Activated T-cell treated with anti-CD3 and anti-CD28 coated beads, Interleukin-2, amount 50 U/mL, for 4 hours (primary cell): ENCODE data around the gene DRAXIN. TPM values are rescaled to one million over a fixed set of nuclear protein-coding genes. Genes with fewer than 3 reads are reported as not detected.
"Not testable (repeated sequence)": the region's sequence is repeated elsewhere in the genome, so short reads cannot be mapped to it uniquely, and the experiment has no call there.

Source experiments
- ATAC-seq, 2 donors: fragments of 200-7000 bp; cut with Tn5 transposase; one replicate each; pipeline ENCODE4 v1.10.0; 2021
- DNase-seq: peaks from one replicate; pipeline ENCODE4 v3.0.0-alpha.2; 2020
- H3K27me3 Mint-ChIP-seq: one replicate; pipeline ENCODE4 v1.8.0; 2021; ENCODE audit warnings: low read depth, mixed read lengths
- H3K36me3 Mint-ChIP-seq: one replicate; pipeline ENCODE4 v1.8.0; 2022; ENCODE audit warnings: mixed read lengths; ENCODE audit not compliant: insufficient read depth
- H3K4me1 Mint-ChIP-seq: one replicate; pipeline ENCODE4 v1.8.0; 2021; ENCODE audit warnings: low read depth, mixed read lengths
- H3K4me3 Mint-ChIP-seq: one replicate; pipeline ENCODE4 v1.8.0; 2021; ENCODE audit warnings: mild to moderate bottlenecking, moderate library complexity, mixed read lengths
- H3K9me3 Mint-ChIP-seq: one replicate; pipeline ENCODE4 v1.8.0; 2021; ENCODE audit warnings: mixed read lengths
- total RNA-seq, 3 donors: library from RNA; stranded (reverse); gene quantifications; one replicate each; pipeline ENCODE4 v1.2.1, GENCODE V29; 2021

The DRAXIN gene, protein sequence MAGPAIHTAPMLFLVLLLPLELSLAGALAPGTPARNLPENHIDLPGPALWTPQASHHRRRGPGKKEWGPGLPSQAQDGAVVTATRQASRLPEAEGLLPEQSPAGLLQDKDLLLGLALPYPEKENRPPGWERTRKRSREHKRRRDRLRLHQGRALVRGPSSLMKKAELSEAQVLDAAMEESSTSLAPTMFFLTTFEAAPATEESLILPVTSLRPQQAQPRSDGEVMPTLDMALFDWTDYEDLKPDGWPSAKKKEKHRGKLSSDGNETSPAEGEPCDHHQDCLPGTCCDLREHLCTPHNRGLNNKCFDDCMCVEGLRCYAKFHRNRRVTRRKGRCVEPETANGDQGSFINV
- total RNA-seq: under 1 TPM; 0.03 to 0.08 (median 0.05) TPM

DNA sequence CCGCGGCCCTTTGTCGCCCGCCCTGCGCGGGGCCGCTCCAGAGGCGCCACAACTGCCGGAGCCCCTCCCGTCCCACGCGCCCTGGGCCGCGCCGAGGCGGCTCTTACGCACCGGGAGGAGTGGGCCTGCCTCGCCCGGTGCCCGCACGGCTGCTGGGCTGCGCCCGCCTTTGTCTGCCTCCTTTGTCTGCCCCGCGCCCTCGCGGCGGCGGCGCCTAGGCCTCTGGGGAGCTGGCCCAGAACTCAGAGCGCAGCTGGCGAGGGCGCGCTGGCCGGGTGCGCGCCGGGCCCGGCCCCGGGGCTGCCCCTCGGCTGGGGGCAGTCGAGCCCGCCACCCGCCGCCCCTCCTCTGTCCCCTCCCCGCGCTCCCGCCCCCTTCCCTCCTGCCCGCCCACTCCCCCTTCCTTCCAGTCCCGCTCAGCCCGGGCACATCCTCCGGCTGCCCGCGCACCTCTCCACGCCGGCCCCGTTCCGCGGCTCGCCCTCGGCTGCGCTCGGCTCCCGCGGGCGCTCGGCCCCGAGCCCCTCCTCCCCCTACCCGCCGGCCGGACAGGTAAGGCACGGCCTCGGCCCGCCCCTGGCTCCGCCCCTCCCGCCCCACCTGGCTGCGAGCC, at the start of gene DRAXIN:
Gene DRAXIN, plus strand, starts transcription at position 409 of the 613 bp plus-strand sequence. CDS start 14,549 bp downstream, outside the sequence.
- H3K9me3 Mint-ChIP-seq: no peaks in the 10 kb centered on the region
- DNase-seq: no peak
- peaks cover 25% of the 10 kb centered on the region for H3K4me1 Mint-ChIP-seq
- peak; percentile 47 to 51 for ATAC-seq
- peak within 1 kb of the TSS; percentile 63 for H3K4me3 Mint-ChIP-seq
- peaks cover 53% of the 10 kb centered on the region for H3K27me3 Mint-ChIP-seq
- no peaks in the 10 kb centered on the region for H3K36me3 Mint-ChIP-seq

DNA sequence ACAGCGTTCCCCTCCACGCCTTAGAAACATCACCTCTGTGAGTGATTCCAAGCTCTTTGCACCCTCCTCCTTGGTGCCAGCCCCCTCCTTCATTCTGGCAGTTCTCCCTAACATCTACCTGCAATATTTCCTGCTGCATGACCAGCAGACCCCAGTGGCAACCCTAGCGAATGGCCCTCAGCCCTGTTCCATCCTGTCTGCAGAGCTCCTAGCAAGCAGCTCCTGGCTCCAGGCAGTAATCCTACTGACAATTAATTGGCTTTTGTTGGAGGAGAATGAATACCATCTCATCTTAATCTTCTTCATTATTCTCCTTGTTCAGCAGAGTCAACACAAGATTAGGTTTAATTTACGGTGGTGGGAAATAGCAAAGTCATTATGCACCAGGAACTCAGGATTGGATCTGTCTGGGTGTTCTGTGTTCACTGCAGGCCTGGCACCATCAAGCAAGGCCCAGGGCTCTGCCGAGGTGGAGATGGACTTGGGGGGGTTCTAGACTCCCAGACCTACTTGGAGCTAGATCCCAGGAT, 49.7 kb upstream of the DRAXIN start:
- DNase-seq: no peak
- no peaks in the 10 kb centered on the region for H3K4me1 Mint-ChIP-seq
- H3K4me3 Mint-ChIP-seq: no peak overlapping the region
- no peaks in the 10 kb centered on the region for H3K9me3 Mint-ChIP-seq
- H3K27me3 Mint-ChIP-seq: peaks cover 2% of the 10 kb centered on the region
- no peaks in the 10 kb centered on the region for H3K36me3 Mint-ChIP-seq
- no peak for ATAC-seq

DNA sequence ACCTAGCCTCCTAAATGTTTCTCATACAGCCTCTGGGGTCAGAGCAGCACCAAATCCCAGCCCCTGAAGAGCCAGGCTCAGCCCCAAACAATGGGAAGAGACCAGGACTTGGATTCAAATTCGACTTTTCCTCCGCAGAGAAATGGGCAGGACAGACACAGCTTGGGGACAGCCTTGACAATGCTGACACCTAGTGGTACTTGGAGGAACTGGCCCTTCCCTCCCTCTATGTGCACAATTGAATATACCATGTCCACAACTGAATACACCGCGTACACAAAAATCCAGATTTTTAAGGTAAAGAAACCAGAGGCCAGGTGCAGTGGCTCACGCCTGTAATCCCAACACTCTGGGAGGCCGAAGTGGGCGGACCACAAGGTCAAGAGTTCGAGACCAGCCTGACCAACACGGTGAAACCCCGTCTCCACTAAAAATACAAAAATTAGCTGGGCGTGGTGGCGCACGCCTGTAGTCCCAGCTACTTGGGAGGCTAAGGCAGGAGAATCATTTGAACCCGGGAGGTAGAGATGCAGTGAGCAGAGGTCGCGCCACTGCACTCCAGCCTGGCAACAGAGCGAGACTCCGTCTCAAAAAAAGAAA, 49.0 kb upstream of the DRAXIN start:
- H3K4me1 Mint-ChIP-seq, H3K27me3 Mint-ChIP-seq, H3K9me3 Mint-ChIP-seq, H3K4me3 Mint-ChIP-seq, H3K36me3 Mint-ChIP-seq: not testable (repeated sequence)
- ATAC-seq (peak; percentile 83 to 84), DNase-seq (peak; percentile 68)

DNA sequence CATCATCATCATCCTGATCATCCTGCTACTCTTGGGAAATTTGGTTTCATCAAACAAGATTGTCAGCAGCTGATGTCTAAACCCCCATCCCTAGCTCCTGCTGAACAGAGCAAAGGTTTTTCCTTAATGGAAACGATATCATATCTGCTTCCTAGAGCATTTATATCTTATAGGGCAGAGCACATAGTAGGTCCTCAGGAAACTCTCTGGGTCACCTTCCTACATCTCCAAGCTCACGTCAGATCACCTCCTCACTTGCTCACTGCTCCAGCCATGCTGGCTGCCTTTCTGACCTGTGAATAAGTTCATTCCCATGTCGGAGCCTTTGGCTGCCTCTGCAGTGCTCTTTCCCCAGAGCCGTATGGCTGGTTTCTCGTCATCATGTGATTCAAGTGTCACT, 47.7 kb upstream of the DRAXIN start:
- Mint-ChIP-seq H3K4me1 (peaks cover 2% of the 10 kb centered on the region), H3K36me3 (no peaks in the 10 kb centered on the region), H3K9me3 (no peaks in the 10 kb centered on the region), H3K4me3 (no peak overlapping the region), H3K27me3 (no peaks in the 10 kb centered on the region)
- ATAC-seq (no peak), DNase-seq (no peak)

DNA sequence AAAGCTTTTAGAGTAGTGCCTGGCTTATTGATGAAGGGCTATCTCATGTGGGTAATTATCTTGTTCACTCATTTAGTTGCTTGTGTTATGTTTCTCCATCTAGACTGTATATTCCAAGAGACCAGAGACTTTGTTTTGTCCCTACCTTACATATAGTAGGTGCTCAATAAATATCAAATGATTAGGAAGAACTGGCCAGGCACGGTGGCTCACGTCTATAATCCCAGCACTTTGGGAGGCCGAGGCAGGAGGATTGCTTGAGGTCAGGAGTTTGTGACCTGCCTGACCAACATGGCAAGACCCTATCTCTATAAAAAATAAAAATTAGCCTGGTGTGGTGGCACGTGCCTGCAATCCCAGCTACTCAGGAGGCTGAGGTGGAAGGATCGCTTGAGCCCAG, 46.2 kb upstream of the DRAXIN start:
- Mint-ChIP-seq H3K9me3 (no peaks in the 10 kb centered on the region), H3K4me3 (no peak overlapping the region), H3K4me1 (peaks cover 10% of the 10 kb centered on the region), H3K27me3 (no peaks in the 10 kb centered on the region), H3K36me3 (no peaks in the 10 kb centered on the region)
- DNase-seq: no peak
- no peak for ATAC-seq

DNA sequence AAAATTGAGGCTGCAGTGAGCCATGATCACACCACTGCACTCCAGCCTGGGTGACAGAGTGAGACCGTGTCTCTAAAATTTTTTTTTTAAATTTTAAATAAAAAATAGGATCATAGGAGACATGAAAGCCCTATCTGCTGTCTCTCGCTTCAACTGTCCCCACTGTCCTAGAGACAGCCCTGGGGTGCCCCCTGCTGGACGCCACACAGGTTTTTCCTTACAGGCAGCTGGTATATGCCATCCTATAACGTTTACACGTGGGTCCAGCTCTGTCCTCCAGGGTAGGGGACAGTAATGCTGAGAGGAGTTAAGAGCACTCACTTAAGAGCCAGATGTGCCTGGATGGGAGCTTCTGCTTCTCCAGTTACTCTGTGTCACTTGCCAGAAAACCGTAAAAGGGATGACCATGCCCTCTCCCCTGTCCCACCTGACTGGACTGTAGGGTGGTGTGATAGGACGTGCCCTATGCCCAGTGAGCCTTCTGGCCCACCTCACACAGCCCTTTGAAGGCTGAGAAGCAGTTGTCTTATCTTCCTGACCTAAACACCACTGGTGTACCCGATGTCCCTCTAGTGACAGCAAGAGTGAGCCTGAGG, 45.7 kb upstream of the DRAXIN start:
- peaks cover 14% of the 10 kb centered on the region for H3K4me1 Mint-ChIP-seq
- ATAC-seq: peak; percentile 47
- DNase-seq: peak; percentile 79
- H3K9me3 Mint-ChIP-seq: no peaks in the 10 kb centered on the region
- H3K27me3 Mint-ChIP-seq: no peaks in the 10 kb centered on the region
- H3K4me3 Mint-ChIP-seq: no peak overlapping the region
- no peaks in the 10 kb centered on the region for H3K36me3 Mint-ChIP-seq

DNA sequence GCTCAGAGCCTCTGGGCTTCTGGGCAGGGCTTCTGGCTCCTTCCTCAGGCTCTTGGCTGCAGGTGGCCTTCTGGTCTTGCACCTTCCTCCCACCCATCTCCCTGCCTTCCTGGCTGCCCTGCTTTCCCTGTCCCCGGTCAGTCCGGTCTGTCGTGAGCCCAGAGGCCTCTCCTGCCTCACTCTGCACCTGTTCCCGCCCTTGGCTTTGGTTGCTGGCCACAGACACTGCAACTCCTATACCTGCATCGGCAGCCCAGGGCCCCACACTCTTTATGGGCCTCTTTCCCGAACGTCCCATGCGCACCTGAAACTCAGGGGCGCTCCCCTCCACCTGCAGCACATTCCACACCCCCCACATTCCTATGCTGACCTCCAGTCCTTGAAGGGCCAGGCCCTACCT, 45.2 kb upstream of the DRAXIN start:
- ATAC-seq (no peak), DNase-seq (no peak)
- Mint-ChIP-seq H3K27me3 (no peaks in the 10 kb centered on the region), H3K4me1 (peaks cover 19% of the 10 kb centered on the region), H3K9me3 (no peaks in the 10 kb centered on the region), H3K36me3 (no peaks in the 10 kb centered on the region), H3K4me3 (no peak overlapping the region)

DNA sequence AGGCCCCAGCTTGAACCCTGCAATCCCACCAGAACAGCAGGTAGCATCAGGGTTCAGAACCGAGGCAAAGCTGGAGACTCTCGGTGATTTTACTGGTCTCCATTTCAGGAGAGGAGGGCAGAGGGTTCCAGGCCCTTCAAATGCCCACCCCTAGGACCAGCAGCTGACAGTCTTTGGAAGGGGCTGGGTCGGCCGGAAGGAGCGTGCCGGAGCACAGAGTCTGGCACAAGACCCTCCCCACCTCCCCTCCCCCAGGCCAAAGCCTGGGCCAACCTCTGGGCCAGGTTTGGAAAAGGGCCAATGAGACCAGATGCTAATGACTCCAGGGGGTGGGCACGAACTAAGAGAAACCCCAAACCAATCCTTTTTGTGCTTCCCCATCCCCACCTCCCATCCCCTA, 44.2 kb upstream of the DRAXIN start:
- DNase-seq (no peak), ATAC-seq (no peak)
- Mint-ChIP-seq H3K4me1 (peaks cover 21% of the 10 kb centered on the region), H3K27me3 (no peaks in the 10 kb centered on the region), H3K4me3 (no peak overlapping the region), H3K36me3 (no peaks in the 10 kb centered on the region), H3K9me3 (no peaks in the 10 kb centered on the region)

DNA sequence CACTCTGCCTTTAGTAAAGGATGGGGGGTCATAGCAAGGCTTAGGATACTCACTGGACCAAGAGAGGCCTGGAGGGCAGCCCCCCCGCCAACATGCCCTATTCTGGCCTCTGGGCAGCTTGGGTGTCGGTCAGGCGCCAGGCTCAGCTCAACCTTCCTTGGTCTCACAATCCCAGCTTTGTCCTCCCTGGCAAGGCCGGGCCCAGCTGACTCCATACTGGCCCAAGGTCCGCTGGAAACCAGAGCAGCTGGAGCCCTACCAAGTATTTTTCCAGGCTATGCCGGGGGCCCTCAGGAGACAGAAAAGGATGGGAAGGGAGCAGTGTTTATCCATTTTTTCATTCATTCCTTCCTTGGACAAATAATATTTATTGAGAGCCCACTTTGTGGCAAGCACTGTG, 43.5 kb upstream of the DRAXIN start:
- no peak overlapping the region for H3K4me3 Mint-ChIP-seq
- DNase-seq (no peak), ATAC-seq (no peak)
- H3K27me3 Mint-ChIP-seq: no peaks in the 10 kb centered on the region
- no peaks in the 10 kb centered on the region for H3K36me3 Mint-ChIP-seq
- no peaks in the 10 kb centered on the region for H3K9me3 Mint-ChIP-seq
- H3K4me1 Mint-ChIP-seq: peaks cover 21% of the 10 kb centered on the region

DNA sequence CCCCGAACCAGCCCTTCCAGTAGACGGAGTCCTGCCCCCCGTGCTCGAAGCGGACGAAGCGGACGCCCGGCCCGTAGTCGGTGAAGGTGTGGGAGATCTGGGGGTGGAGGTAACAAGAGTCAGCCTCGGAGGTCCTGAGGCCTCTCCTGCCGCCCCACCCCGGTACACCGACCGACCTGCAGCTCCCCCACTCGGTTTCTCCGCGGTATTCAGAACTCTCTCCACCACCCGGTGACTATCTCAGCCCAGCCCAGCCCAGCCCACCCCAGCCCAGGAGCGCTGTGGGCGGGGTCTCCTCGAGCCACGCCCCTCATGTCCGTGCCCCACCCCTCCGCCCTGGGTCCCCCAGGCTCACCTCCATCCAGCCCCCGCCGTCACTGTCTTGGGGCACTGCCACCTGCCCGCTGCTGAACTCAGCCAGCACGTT, 42.8 kb upstream of the DRAXIN start:
- no peak for DNase-seq
- no peaks in the 10 kb centered on the region for H3K27me3 Mint-ChIP-seq
- peak; percentile 46 to 63 for ATAC-seq
- no peaks in the 10 kb centered on the region for H3K36me3 Mint-ChIP-seq
- H3K4me3 Mint-ChIP-seq: no peak overlapping the region
- peaks cover 21% of the 10 kb centered on the region for H3K4me1 Mint-ChIP-seq
- no peaks in the 10 kb centered on the region for H3K9me3 Mint-ChIP-seq

DNA sequence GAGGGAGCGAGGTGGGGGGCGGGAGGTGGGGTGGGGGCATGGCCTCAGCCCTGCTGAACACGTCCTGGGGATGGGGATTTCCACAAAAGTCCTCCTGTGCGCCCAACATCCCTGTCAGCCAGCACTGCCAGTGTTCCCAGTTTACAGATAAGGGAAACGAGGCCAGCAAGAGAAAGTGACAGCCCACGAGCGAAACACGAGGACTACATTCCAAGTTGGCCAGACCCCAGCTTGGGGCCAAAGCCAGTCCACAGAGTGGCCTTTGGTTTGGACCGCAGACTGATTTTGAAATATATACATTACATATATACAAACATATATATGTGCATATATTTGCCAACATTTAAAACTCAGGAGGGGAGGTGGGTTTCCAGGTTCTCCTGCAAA, 42.3 kb upstream of the DRAXIN start:
- Mint-ChIP-seq H3K4me3 (no peak overlapping the region), H3K4me1 (peaks cover 21% of the 10 kb centered on the region), H3K27me3 (no peaks in the 10 kb centered on the region), H3K36me3 (no peaks in the 10 kb centered on the region), H3K9me3 (no peaks in the 10 kb centered on the region)
- no peak for ATAC-seq
- no peak for DNase-seq

DNA sequence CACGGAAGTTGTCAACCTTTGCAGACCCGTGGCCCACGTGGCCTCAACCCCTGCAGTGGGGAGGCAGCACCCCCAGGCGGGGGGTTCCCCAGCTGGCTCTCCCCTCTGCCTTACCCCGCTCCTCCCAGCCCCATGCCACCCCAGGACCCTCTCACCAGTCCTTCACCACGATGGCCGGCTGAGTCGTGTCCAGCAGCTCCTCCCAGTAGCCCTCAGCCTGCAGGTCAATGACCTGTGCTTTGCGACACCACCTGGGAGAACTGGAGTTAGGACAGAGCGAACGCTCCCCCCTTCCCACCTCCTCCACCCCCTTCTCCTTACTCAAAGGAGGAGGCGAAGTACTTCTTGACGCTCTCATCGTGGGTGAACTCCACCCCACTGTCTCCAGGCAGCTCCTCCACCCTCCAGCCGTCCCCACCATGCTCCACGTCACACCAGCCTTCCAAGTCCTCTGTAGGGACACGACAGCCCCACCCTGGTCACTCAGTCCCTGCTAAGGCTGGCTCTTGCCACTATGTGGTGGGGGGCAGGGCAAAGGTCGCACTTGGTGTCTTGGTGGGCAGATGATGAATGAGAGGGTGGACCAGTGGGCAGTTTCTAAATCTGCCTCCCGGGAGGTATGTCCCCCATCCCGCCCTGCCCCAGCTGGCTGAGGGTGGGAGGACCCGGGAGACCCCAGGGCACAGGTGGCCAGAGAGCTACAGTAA, 41.7 kb upstream of the DRAXIN start:
- no peaks in the 10 kb centered on the region for H3K27me3 Mint-ChIP-seq
- ATAC-seq: no peak
- H3K4me1 Mint-ChIP-seq: peaks cover 21% of the 10 kb centered on the region
- H3K36me3 Mint-ChIP-seq: no peaks in the 10 kb centered on the region
- H3K4me3 Mint-ChIP-seq: peak overlapping the region; percentile 33
- no peak for DNase-seq
- no peaks in the 10 kb centered on the region for H3K9me3 Mint-ChIP-seq

DNA sequence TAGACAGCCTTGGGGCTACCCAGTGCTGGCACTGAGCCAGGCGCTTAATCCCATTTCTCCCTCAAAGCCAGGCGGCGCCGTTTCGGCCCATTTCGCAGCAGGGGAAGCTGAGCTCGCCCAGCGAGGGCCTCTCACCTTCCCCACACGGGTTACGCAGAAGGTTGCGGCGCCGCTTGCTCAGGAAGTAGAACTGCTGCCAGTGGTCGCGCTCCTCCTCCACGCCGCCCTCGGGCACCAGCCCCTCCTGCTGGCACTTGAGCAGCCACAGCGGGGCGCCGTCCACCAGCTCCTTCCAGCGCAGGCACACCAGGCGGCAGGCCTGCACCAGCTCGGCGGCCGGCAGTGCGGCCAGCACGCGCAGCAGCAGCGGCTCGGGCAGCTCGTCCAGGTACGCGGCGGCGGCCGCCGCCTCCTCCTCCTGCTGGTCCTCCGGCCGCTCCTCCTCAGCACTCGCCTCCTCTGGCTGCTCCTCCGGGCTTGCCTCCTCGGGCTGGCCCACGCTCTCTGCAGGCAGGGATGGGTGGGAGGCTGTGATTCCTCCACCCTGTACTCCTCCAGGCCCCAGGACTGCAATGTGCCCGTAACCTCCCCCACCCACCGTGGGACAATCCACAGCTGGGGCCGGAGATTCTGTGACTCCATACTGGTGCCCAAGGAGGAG, 41.0 kb upstream of the DRAXIN start:
- peak; percentile 64 for DNase-seq
- Mint-ChIP-seq H3K4me1 (peaks cover 23% of the 10 kb centered on the region), H3K36me3 (no peaks in the 10 kb centered on the region), H3K4me3 (peak overlapping the region; percentile 78), H3K9me3 (no peaks in the 10 kb centered on the region), H3K27me3 (no peaks in the 10 kb centered on the region)
- ATAC-seq: peak; percentile 67 to 69
